Measurements from ENCODE around the gene YIF1B.

Gene YIF1B

DNA sequence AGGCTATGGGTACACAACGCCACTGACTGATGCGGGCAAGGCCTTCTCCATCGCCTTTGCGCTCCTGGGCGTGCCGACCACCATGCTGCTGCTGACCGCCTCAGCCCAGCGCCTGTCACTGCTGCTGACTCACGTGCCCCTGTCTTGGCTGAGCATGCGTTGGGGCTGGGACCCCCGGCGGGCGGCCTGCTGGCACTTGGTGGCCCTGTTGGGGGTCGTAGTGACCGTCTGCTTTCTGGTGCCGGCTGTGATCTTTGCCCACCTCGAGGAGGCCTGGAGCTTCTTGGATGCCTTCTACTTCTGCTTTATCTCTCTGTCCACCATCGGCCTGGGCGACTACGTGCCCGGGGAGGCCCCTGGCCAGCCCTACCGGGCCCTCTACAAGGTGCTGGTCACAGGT, 10.8 kb upstream of the YIF1B start:
- no peak for TF ChIP-seq CTCF (conservative IDR thresholded peaks at IDR 0.05; ENCODE audit: low read depth, low read length)
- Histone ChIP-seq H3K79me2 (ENCODE audit: insufficient read depth, low read depth) (no peaks in the 10 kb centered on the region), H3K4me3 (IDR thresholded peaks at IDR 0.05; ENCODE audit: insufficient read depth, low read depth, low read length) (no peak overlapping the region), H3K9ac (no peak overlapping the region), H3K27me3 (ENCODE audit: insufficient read depth, low read depth) (peaks cover 10% of the 10 kb centered on the region; the same call in 1 of the 2 replicates), H3K36me3 (ENCODE audit: insufficient read depth) (no peaks in the 10 kb centered on the region), H3K4me1 (ENCODE audit: low read depth, poor library complexity, severe bottlenecking) (no peaks in the 10 kb centered on the region), H2AFZ (ENCODE audit: low read depth) (no peak overlapping the region), H3K27ac (no peak overlapping the region), H4K20me1 (ENCODE audit: insufficient read depth) (no peaks in the 10 kb centered on the region), H3K4me2 (no peak overlapping the region)

GRCh38 chr19:38324431-38324830, 8.7 kb upstream of the YIF1B start:
- H3K27ac ChIP-seq = no peak overlapping the region
- peaks cover 10% of the 10 kb centered on the region; the same call in 1 of the 2 replicates for H3K27me3 ChIP-seq (ENCODE audit: insufficient read depth, low read depth)
- no peaks in the 10 kb centered on the region for H4K20me1 ChIP-seq (ENCODE audit: insufficient read depth)
- no peak overlapping the region for H3K4me2 ChIP-seq
- no peaks in the 10 kb centered on the region for H3K36me3 ChIP-seq (ENCODE audit: insufficient read depth)
- H3K9ac ChIP-seq = no peak overlapping the region
- no peaks in the 10 kb centered on the region for H3K4me1 ChIP-seq (ENCODE audit: low read depth, poor library complexity, severe bottlenecking)
- no peak for TF ChIP-seq CTCF (conservative IDR thresholded peaks at IDR 0.05; ENCODE audit: low read depth, low read length)
- H3K4me3 ChIP-seq (IDR thresholded peaks at IDR 0.05; ENCODE audit: insufficient read depth, low read depth, low read length) = no peak overlapping the region
- no peaks in the 10 kb centered on the region for H3K79me2 ChIP-seq (ENCODE audit: insufficient read depth, low read depth)
- H2AFZ ChIP-seq (ENCODE audit: low read depth) = no peak overlapping the region

- Histone ChIP-seq H3K36me3 (ENCODE audit: insufficient read depth) (no peaks in the 10 kb centered on the region), H3K4me1 (ENCODE audit: low read depth, poor library complexity, severe bottlenecking) (no peaks in the 10 kb centered on the region), H3K4me2 (no peak overlapping the region), H3K79me2 (ENCODE audit: insufficient read depth, low read depth) (no peaks in the 10 kb centered on the region), H3K9ac (no peak overlapping the region), H3K27me3 (ENCODE audit: insufficient read depth, low read depth) (peaks cover 10% of the 10 kb centered on the region; the same call in 1 of the 2 replicates), H4K20me1 (ENCODE audit: insufficient read depth) (no peaks in the 10 kb centered on the region), H2AFZ (ENCODE audit: low read depth) (no peak overlapping the region), H3K27ac (no peak overlapping the region), H3K4me3 (IDR thresholded peaks at IDR 0.05; ENCODE audit: insufficient read depth, low read depth, low read length) (no peak overlapping the region)
- no peak for TF ChIP-seq CTCF (conservative IDR thresholded peaks at IDR 0.05; ENCODE audit: low read depth, low read length)
Measured at GRCh38 chr19:38323291-38323690, 7.5 kb upstream of the YIF1B start.

DNA sequence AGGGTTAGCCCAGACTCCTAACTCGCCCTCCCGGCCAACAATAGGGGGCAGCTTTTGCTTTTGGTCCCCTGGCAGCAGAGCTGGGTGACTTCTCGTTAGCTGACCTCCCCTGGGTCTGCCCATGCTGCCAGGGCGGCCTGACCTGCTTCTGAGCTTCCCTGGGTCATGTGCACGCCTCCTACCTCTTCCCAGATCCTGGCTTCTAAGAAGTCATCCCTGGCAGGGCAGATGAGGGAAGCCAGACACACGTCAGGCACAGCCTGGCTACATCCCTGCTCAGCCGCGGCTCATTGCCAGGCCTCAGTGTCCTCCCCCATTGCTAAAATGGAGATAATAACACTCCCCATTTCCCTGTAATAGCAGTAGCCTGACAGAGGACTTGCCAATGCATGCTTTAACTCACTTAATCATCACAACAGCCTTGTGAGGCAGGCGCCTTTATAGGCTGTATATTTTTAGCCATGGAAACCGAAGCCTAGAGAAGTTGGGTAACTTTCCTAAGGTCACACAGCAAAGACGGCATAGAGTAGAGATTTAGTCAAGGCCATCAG, 6.0 kb upstream of the YIF1B start:
- H4K20me1 ChIP-seq (ENCODE audit: insufficient read depth) = no peaks in the 10 kb centered on the region
- H2AFZ ChIP-seq (ENCODE audit: low read depth) = no peak overlapping the region
- no peak for TF ChIP-seq CTCF (conservative IDR thresholded peaks at IDR 0.05; ENCODE audit: low read depth, low read length)
- H3K27ac ChIP-seq = no peak overlapping the region
- H3K4me2 ChIP-seq = no peak overlapping the region
- no peak overlapping the region for H3K4me3 ChIP-seq (IDR thresholded peaks at IDR 0.05; ENCODE audit: insufficient read depth, low read depth, low read length)
- H3K9ac ChIP-seq = no peak overlapping the region
- no peaks in the 10 kb centered on the region for H3K4me1 ChIP-seq (ENCODE audit: low read depth, poor library complexity, severe bottlenecking)
- H3K27me3 ChIP-seq (ENCODE audit: insufficient read depth, low read depth) = peaks cover 7% of the 10 kb centered on the region; the same call in 1 of the 2 replicates
- H3K79me2 ChIP-seq (ENCODE audit: insufficient read depth, low read depth) = no peaks in the 10 kb centered on the region
- no peaks in the 10 kb centered on the region for H3K36me3 ChIP-seq (ENCODE audit: insufficient read depth)
